HCT116 (cell line): ENCODE data around the gene HOXB1. TPM values are rescaled to one million over a fixed set of nuclear protein-coding genes. Genes with fewer than 3 reads are reported as not detected.

Experiments
- CEBPB ChIP-seq: IDR thresholded peaks from 2 replicates; pipeline ENCODE4 v1.6.1; 2012; ENCODE audit warnings: low read depth
- ELF1 ChIP-seq: IDR thresholded peaks from 2 replicates; pipeline ENCODE4 v1.6.1; 2012; ENCODE audit warnings: low read depth, borderline replicate concordance
- TCF7L2 ChIP-seq: IDR thresholded peaks from 2 replicates; pipeline ENCODE4 v1.7.0; 2011; ENCODE audit warnings: borderline replicate concordance, inconsistent platforms; ENCODE audit not compliant: insufficient read depth, insufficient read length; ENCODE audit errors: extremely low read depth
- microRNA counts: library from miRNA; unstranded; fragments of <30 nt; microRNA quantifications from one replicate; lab custom pipeline; 2015
- total RNA-seq: library from RNA; stranded (reverse); gene quantifications from one replicate; pipeline ENCODE4 v1.2.1, GENCODE V29; 2021; ENCODE audit not compliant: unreplicated experiment

Gene HOXB1
- total RNA-seq, 1 experiment from 2014 or later, result not detected

GRCh38 chr17:48479014-48479402 lies 51.8 kb downstream of the HOXB1 start (continued):
- TF ChIP-seq CEBPB (no peak), TCF7L2 (no peak), ELF1 (no peak)

MicroRNAs within 50 kb of the gene (microRNA counts, 767-probe panel; counts per million panel counts)
- microRNA hsa-miR-10a-5p (lab: Ali Mortazavi, UCI), result 11,127 counts per million, percentile 10 among the panel's probes with 10 or more counts

Other genes starting within 250 kb of the HOXB1 start
- 12.4 TPM for gene SKAP1, start 100.8 kb downstream of the HOXB1 start, total RNA-seq
- 2.0 TPM for gene HOXB2, start 14.1 kb upstream of the HOXB1 start, total RNA-seq
- gene HOXB4, start 47.3 kb upstream of the HOXB1 start, total RNA-seq, result 11.3 TPM
- 19.8 TPM for gene HOXB3, start 59.2 kb upstream of the HOXB1 start, total RNA-seq
- 19.8 TPM for gene HOXB5, start 62.8 kb upstream of the HOXB1 start, total RNA-seq
- 64.8 TPM for gene HOXB6, start 74.0 kb upstream of the HOXB1 start, total RNA-seq
- 33.6 TPM for gene HOXB7, start 80.0 kb upstream of the HOXB1 start, total RNA-seq
- gene HOXB8, start 84.3 kb upstream of the HOXB1 start, total RNA-seq, result 44.7 TPM
- gene HOXB9, start 95.3 kb upstream of the HOXB1 start, total RNA-seq, result 40.1 TPM
- gene PRAC1, start 191.5 kb upstream of the HOXB1 start, total RNA-seq, result not detected
- not detected for gene PRAC2, start 192.2 kb upstream of the HOXB1 start, total RNA-seq
- 7.8 TPM for gene HOXB13, start 197.7 kb upstream of the HOXB1 start, total RNA-seq